Transverse colon (tissue), 4 donors: ENCODE results near the gene FCHSD2.
"Not testable (repeated sequence)": the region's sequence is repeated elsewhere in the genome, so short reads cannot be mapped to it uniquely, and the experiment has no call there.

Experiments
- EP300 ChIP-seq: sonication (generic); formaldehyde crosslinking; IDR thresholded peaks from one replicate; pipeline ENCODE4 v1.6.1; 2017; ENCODE audit warnings: antibody characterized with exemption, low read depth
- POLR2A ChIP-seq: fragments of 450-650 bp; IDR thresholded peaks from one replicate; pipeline ENCODE4 v1.6.1; 2016; ENCODE audit warnings: antibody characterized with exemption, mild to moderate bottlenecking, moderate library complexity
- POLR2AphosphoS5 ChIP-seq, 3 donors: sonication (generic); formaldehyde crosslinking; IDR thresholded peaks; one replicate each; pipeline ENCODE4 v1.6.1; 2016; ENCODE audit warnings: antibody characterized with exemption in 3 of 3
- TF ChIP-seq, protein P1 (sequence below), 5 experiments: fragments of 200-600 bp in 3 of 5; fragments of 450-650 bp in 2 of 5; sonication (generic) in 3 of 5; IDR thresholded peaks; 1 replicate in 2 of 5; 2 replicates in 3 of 5; pipeline ENCODE4 v1.5.1; 2016 to 2017; ENCODE audit warnings: antibody characterized with exemption in 5 of 5, inconsistent platforms in 3 of 5, mild to moderate bottlenecking in 2 of 5, moderate library complexity in 1 of 5

DNA sequence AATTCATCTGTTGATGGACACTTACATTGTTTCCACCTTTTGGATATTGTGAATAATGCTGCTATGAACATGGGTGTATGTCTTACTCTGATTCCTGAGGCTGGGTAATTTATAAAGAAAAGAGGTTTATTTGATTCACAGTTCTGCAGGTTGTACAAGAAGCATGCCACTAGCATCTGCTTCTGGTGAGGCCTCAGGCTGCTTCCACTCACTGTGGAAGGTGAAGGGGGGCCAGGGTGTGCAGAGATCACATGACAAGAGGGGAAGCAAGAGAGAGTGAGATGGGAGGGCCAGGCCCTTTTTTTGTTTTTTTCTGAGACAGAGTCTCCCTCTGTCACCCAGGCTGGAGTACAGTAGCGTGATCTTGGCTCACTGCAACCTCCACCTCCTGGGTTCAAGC is 335.7 kb downstream of the FCHSD2 start:
- TF ChIP-seq POLR2A; EP300; POLR2AphosphoS5 (IDR thresholded peaks at IDR 0.05): not testable (repeated sequence)
- TF ChIP-seq, protein P1, sequence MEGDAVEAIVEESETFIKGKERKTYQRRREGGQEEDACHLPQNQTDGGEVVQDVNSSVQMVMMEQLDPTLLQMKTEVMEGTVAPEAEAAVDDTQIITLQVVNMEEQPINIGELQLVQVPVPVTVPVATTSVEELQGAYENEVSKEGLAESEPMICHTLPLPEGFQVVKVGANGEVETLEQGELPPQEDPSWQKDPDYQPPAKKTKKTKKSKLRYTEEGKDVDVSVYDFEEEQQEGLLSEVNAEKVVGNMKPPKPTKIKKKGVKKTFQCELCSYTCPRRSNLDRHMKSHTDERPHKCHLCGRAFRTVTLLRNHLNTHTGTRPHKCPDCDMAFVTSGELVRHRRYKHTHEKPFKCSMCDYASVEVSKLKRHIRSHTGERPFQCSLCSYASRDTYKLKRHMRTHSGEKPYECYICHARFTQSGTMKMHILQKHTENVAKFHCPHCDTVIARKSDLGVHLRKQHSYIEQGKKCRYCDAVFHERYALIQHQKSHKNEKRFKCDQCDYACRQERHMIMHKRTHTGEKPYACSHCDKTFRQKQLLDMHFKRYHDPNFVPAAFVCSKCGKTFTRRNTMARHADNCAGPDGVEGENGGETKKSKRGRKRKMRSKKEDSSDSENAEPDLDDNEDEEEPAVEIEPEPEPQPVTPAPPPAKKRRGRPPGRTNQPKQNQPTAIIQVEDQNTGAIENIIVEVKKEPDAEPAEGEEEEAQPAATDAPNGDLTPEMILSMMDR (IDR thresholded peaks at IDR 0.05) = not testable (repeated sequence)
